HG03575 (cell line): ENCODE data around the gene PCDHB16.
"Not testable (repeated sequence)": the region's sequence is repeated elsewhere in the genome, so short reads cannot be mapped to it uniquely, and the experiment has no call there.

ENCODE experiments used
- ATAC-seq: cut with Tn5 transposase; IDR thresholded peaks from one replicate; pipeline ENCODE4 v1.9.1; 2021; ENCODE audit not compliant: unreplicated experiment, insufficient number of reproducible peaks, low FRiP score; ENCODE audit errors: extremely low read depth

The PCDHB16 gene

DNA sequence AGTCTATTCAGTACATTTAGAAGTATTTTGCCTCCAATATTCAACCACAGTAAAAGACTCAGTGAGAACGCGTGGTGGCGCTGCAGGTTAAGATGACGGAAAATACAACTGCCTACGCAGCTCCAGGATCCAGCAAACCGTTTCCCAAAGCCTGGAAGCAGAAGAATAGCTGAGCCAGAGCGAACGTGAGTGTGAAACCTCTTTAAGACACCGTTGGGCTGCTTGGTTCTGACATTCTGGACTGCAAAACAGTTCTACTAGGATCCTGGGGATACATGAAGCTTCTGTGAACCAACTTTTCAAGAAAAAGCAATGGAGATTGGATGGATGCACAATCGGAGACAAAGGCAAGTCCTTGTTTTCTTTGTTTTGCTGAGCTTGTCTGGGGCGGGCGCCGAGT lies at the start of gene PCDHB16:
Gene PCDHB16 (plus strand): TSS at position 140 of the 400 bp plus-strand sequence. CDS start 173 bp downstream, at position 313.
- ATAC-seq, result no peak

DNA sequence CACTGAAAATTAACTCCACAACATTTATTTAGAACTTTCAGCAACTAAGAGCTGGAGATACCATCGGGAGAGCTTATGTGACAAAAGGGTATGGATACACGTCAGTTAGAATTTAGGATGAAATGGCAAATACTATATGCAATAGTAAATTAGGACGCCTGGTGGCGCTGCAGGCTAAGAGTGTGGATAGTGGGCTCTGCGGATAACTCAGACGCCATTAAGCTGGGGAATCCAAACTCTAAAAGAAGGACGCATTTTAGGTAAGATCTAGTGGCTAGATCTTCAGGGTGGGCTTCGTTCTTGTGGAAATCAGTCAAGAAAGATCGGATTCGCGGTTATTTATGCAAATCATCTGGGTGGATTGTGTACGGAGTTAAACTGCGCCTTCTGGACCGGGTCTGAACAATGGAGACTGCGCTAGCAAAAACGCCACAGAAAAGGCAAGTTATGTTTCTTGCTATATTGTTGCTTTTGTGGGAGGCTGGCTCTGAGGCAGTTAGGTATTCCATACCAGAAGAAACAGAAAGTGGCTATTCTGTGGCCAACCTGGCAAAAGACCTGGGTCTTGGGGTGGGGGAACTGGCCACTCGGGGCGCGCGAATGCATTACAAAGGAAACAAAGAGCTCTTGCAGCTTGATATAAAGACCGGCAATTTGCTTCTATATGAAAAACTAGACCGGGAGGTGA lies 47.0 kb upstream of the PCDHB16 start, which contains the start of gene PCDHB5:
Gene PCDHB5 (plus strand): TSS at position 177 of the 688 bp plus-strand sequence. CDS start 229 bp downstream, at position 406.
- ATAC-seq, result no peak

DNA sequence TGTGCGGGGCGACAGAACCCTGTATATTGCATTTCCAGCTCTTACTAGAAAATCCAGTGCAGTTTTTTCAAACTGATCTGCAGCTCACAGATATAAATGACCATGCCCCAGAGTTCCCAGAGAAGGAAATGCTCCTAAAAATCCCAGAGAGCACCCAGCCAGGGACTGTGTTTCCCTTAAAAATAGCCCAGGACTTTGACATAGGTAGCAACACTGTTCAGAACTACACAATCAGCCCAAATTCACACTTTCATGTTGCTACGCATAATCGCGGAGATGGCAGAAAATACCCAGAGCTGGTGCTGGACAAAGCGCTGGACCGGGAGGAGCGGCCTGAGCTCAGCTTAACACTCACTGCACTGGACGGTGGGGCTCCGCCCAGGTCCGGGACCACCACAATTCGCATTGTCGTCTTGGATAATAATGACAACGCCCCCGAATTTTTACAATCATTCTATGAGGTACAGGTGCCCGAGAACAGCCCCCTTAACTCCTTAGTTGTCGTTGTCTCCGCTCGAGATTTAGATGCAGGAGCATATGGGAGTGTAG lies 46.4 kb upstream of the PCDHB16 start:
- ATAC-seq, result no peak

DNA sequence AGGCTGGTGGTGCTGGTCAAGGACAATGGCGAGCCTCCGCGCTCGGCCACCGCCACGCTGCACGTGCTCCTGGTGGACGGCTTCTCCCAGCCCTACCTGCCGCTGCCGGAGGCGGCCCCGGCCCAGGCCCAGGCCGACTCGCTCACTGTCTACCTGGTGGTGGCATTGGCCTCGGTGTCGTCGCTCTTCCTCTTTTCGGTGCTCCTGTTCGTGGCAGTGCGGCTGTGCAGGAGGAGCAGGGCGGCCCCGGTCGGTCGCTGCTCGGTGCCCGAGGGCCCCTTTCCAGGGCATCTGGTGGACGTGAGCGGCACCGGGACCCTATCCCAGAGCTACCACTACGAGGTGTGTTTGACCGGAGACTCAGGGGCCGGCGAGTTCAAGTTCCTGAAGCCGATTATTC lies 44.8 kb upstream of the PCDHB16 start:
- ATAC-seq, result not testable (repeated sequence)

DNA sequence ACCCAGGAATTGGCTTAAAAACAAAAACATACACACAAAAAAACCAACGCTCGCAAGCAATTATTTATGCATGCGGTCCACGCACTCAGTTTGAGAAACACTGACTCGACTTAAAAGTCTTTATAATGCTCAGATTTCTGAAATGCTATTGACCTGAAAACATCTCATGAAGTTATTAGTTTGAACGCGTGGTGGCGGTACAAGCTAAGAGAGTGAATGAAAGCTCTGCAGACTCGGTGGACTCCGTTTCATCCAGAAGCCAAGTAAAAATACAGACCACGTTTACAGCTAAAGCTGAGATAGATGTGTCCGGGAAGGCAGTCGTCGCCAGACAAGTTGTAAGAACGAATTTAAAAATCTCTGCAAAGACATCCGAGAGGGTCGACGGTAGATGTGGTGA lies 32.4 kb upstream of the PCDHB16 start, which contains the start of gene PCDHB6:
Gene PCDHB6 (plus strand): TSS at position 246 of the 400 bp plus-strand sequence. CDS start 201 bp downstream, outside the sequence.
- no peak for ATAC-seq

DNA sequence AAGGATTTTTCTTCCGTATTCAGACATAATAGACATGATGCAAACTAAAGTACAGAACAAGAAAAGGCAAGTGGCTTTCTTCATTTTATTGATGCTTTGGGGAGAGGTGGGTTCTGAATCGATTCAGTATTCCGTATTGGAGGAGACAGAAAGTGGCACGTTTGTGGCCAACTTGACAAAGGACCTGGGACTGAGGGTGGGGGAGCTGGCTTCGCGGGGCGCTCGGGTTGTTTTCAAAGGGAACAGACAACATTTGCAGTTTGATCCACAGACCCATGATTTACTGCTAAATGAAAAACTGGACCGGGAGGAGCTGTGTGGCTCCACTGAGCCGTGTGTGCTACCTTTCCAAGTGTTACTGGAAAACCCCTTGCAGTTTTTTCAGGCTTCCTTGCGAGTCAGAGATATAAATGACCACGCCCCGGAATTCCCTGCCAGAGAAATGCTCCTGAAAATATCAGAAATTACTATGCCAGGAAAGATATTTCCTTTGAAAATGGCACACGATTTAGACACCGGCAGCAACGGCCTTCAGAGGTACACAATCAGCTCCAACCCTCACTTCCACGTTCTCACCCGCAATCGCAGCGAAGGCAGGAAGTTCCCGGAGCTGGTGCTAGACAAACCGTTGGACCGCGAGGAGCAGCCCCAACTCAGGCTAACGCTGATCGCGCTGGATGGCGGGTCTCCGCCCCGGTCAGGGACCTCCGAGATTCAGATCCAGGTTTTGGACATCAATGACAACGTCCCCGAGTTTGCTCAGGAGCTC lies 31.8 kb upstream of the PCDHB16 start:
- ATAC-seq, result no peak

DNA sequence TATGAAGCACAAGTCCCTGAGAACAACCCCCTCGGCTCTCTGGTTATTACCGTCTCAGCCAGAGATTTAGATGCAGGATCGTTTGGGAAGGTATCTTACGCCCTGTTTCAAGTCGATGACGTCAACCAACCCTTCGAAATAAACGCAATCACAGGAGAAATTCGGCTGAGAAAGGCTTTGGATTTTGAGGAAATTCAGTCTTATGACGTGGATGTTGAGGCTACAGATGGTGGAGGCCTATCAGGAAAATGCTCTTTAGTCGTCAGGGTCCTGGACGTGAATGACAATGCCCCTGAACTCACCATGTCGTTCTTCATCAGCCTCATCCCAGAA lies 31.2 kb upstream of the PCDHB16 start:
- ATAC-seq, result no peak

DNA sequence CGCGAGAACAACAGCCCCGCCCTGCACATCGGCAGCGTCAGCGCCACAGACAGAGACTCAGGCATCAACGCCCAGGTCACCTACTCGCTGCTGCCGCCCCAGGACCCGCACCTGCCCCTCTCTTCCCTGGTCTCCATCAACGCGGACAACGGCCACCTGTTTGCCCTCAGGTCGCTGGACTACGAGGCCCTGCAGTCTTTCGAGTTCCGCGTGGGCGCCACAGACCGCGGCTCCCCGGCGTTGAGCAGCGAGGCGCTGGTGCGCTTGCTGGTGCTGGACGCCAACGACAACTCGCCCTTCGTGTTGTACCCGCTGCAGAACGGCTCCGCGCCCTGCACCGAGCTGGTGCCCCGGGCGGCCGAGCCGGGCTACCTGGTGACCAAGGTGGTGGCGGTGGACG lies 30.6 kb upstream of the PCDHB16 start:
- not testable (repeated sequence) for ATAC-seq

DNA sequence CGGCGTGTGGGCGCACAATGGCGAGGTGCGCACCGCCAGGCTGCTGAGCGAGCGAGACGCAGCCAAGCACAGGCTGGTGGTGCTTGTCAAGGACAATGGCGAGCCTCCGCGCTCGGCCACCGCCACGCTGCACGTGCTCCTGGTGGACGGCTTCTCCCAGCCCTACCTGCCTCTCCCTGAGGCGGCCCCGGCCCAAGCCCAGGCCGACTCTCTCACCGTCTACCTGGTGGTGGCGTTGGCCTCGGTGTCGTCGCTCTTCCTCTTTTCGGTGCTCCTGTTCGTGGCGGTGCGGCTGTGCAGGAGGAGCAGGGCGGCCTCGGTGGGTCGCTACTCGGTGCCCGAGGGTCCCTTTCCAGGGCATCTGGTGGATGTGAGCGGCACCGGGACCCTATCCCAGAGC lies 30.1 kb upstream of the PCDHB16 start:
- ATAC-seq, result not testable (repeated sequence)

DNA sequence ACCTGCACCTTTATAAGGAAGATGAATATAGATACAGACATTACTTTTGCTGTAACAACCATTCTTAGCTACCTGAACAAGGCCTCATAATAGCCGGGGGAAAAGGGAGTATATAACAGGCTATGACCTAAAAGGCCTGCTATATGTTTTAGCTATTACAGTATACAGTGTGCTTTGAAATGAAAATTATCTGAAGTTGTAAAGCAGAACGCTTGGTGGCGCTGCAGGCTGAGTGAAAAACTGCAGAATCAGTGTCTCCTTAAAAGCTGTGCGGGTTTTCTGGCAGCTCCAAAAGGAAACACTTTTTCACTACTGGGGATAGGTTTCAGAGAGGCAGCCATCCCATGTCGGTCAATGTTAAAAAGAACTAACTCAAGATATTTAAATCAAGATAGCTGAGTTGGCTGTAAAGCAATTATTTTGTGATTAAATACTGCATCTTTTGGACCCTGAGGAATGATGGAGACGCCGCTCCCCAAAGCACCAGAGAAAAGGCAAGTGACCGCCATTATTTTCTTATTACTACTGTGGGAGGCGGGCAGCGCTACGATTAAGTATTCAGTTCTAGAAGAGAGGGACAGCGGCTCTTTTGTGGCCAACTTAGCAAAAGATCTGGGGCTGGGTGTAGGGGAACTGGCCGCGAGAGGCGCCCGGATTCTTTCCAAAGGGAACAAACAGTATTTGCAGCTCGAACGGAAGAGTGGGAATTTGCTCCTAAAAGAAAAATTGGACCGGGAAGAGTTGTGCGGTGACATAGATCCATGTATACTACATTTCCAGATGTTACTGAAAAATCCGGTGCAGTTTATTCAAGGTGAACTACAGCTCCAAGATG lies 26.4 kb upstream of the PCDHB16 start:
- ATAC-seq, result no peak

DNA sequence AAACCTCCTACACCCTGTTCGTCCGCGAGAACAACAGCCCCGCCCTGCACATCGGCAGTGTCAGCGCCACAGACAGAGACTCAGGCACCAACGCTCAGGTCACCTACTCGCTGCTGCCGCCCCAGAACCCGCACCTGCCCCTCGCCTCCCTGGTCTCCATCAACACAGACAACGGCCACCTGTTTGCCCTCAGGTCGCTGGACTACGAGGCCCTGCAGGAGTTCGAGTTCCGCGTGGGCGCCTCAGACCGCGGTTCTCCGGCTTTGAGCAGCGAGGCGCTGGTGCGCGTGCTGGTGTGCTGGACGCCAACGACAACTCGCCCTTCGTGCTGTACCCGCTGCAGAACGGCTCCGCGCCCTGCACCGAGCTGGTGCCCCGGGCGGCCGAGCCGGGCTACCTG lies 24.8 kb upstream of the PCDHB16 start:
- ATAC-seq, result not testable (repeated sequence)

DNA sequence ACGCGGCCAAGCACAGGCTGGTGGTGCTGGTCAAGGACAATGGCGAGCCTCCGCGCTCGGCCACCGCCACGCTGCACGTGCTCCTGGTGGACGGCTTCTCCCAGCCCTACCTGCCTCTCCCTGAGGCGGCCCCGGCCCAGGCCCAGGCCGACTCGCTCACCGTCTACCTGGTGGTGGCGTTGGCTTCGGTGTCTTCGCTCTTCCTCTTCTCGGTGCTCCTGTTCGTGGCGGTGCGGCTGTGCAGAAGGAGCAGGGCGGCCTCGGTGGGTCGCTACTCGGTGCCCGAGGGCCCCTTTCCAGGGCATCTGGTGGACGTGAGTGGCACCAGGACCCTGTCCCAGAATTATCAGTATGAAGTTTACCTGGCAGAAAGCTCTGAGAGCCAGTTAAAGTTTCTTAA lies 24.3 kb upstream of the PCDHB16 start:
- ATAC-seq, result not testable (repeated sequence)

DNA sequence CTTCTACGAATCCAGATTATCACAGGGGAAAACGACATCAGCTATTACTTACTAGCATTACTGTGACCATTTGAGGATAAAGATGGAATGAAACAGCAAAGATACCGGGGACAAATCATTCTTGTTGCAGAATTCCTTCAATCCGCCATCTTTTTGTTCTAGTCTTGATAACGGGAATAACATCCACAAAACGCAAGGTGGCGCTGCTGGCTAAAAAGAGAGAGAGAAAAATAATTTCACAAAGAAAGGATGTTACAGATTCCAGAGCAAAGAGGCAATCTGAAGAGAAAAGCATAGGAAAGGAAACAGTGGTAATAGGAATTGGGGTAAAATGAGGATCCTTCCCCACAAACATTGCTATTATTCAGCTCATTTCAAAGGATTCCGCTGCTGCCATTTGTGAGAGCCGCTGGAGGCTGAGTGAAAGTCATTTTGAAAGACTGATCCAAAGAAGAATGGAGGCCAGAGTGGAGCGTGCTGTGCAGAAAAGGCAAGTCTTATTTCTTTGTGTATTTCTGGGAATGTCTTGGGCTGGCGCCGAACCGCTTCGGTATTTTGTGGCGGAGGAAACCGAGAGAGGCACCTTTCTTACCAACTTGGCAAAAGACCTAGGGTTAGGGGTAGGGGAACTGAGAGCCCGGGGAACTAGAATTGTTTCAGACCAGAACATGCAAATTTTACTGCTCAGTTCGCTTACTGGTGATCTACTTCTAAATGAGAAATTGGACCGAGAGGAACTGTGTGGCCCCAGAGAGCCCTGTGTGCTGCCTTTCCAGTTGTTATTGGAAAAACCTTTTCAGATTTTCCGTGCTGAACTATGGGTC lies 9.6 kb upstream of the PCDHB16 start, which contains the start of gene PCDHB7:
Gene PCDHB7 (plus strand): TSS at position 264 of the 824 bp plus-strand sequence. CDS start 192 bp downstream, at position 456.
- ATAC-seq, result no peak

DNA sequence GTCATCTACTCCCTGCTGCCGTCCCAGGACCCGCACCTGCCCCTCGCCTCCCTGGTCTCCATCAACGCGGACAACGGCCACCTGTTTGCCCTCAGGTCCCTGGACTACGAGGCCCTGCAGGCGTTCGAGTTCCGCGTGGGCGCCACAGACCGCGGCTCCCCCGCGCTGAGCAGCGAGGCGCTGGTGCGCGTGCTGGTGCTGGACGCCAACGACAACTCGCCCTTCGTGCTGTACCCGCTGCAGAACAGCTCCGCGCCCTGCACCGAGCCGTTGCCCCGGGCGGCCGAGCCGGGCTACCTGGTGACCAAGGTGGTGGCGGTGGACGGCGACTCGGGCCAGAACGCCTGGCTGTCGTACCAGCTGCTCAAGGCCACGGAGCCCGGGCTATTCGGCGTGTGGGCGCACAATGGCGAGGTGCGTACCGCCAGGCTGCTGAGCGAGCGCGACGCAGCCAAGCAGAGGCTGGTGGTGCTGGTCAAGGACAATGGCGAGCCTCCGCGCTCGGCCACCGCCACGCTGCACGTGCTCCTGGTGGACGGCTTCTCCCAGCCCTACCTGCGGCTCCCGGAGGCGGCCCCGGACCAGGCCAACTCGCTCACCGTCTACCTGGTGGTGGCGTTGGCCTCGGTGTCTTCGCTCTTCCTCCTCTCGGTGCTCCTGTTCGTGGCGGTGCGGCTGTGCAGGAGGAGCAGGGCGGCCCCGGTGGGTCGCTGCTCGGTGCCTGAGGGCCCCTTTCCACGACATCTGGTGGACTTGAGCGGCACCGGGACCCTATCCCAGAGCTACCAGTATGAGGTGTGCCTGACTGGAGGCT lies 7.7 kb upstream of the PCDHB16 start:
- not testable (repeated sequence) for ATAC-seq

DNA sequence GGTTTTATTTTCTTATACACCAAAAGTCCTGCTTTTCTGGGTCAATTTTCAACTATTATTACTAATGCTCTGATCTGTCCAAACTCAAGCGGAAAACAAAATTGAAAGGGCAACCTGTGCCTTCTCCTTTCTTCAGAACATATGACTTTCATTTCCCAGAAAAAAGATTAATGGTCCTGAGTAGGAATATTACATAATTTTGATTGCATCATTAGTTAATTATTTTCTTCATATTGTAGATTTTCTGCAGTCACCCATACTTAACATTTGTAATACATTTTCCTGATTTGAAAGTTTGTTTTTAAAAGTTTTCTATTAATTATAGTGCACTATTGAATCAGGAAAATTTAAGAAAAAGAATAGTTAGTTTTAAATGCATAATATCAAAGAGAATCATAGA lies 6.3 kb upstream of the PCDHB16 start:
- no peak for ATAC-seq

DNA sequence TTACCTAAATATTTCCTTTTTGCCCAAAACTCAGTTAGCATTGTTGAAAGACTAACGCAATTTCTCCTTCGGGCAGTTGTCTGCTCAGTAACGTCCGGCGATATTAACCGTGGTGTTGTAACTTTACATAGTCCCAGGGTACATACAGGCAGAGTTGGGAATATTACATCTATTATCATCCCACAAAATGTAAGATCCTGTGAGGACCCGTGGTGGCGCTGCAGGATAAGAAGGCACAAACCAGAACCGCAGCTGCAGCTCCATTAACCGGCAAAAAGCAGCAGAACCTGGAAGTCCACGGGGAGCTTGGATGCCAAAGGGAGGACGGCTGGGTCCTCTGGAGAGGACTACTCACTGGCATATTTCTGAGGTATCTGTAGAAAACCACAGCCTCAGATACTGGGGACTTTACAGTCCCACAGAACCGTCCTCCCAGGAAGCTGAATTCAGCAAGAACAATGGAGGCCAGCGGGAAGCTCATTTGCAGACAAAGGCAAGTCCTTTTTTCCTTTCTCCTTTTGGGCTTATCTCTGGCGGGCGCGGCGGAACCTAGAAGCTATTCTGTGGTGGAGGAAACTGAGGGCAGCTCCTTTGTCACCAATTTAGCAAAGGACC lies 4.5 kb upstream of the PCDHB16 start, which contains the start of gene PCDHB8:
Gene PCDHB8 (plus strand): TSS at position 214 of the 615 bp plus-strand sequence. CDS start 245 bp downstream, at position 459.
- ATAC-seq, result not testable (repeated sequence)

DNA sequence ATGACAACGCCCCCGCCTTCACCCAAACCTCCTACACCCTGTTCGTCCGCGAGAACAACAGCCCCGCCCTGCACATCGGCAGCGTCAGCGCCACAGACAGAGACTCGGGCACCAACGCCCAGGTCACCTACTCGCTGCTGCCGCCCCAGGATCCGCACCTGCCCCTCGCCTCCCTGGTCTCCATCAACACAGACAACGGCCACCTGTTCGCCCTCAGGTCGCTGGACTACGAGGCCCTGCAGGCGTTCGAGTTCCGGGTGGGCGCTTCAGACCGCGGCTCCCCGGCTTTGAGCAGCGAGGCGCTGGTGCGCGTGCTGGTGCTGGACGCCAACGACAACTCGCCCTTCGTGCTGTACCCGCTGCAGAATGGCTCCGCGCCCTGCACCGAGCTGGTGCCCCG lies 2.8 kb upstream of the PCDHB16 start:
- not testable (repeated sequence) for ATAC-seq
